WTC11 (cell line): ENCODE results near the gene CD302. TPM values are rescaled to one million over a fixed set of nuclear protein-coding genes. Genes with fewer than 3 reads are reported as not detected.

Source experiments
- ATAC-seq: fragments of 200-7000 bp; cut with Tn5 transposase; 2 replicates; pipeline ENCODE4 v1.10.0; 2021; ENCODE audit warnings: mild to moderate bottlenecking, moderate library complexity
- CTCF ChIA-PET: fragments of 300-600 bp; sonication (Branson Sonifier 250); formaldehyde crosslinking; loops from one replicate; lab custom pipeline; 2021; ENCODE audit warnings: antibody characterized with exemption; lab: Charles Lee
- POLR2A ChIA-PET: fragments of 350-600 bp; sonication (Branson Sonifier 250); formaldehyde crosslinking; loops from one replicate; lab custom pipeline; 2021; ENCODE audit warnings: antibody characterized with exemption; lab: Charles Lee
- DNase-seq: peaks from one replicate; pipeline ENCODE4 v3.0.0; 2021; ENCODE audit warnings: low spot score
- H3K27ac Mint-ChIP-seq: 2 replicates; pipeline ENCODE4 v1.8.0; 2021; ENCODE audit warnings: mixed read lengths
- H3K27me3 Mint-ChIP-seq: 2 replicates; pipeline ENCODE4 v1.8.0; 2021; ENCODE audit warnings: low read depth, mild to moderate bottlenecking, moderate library complexity, mixed read lengths
- H3K36me3 Mint-ChIP-seq: 2 replicates; pipeline ENCODE4 v1.8.0; 2021; ENCODE audit warnings: mixed read lengths
- H3K4me1 Mint-ChIP-seq: 2 replicates; pipeline ENCODE4 v1.8.0; 2022; ENCODE audit warnings: mixed read lengths
- H3K4me3 Mint-ChIP-seq: 2 replicates; pipeline ENCODE4 v1.8.0; 2021; ENCODE audit warnings: mild to moderate bottlenecking, moderate library complexity, mixed read lengths
- H3K9me3 Mint-ChIP-seq: 2 replicates; pipeline ENCODE4 v1.8.0; 2021; ENCODE audit warnings: mixed read lengths
- ATF1 ChIP-seq: sonication (generic); formaldehyde crosslinking; IDR thresholded peaks from 2 replicates; pipeline ENCODE4 v1.8.1; 2023; ENCODE audit warnings: mild to moderate bottlenecking, moderate library complexity, missing genetic modification reagents
- CBFB ChIP-seq: sonication (generic); formaldehyde crosslinking; IDR thresholded peaks from 2 replicates; pipeline ENCODE4 v1.8.1; 2022; ENCODE audit warnings: mild to moderate bottlenecking, low read depth, missing genetic modification reagents
- GRHL2 ChIP-seq: fragments of 250-450 bp; sonication (Bioruptor Pico); IDR thresholded peaks from 2 replicates; pipeline ENCODE4 v1.8.0; 2022; ENCODE audit warnings: mild to moderate bottlenecking, moderate library complexity; ENCODE audit not compliant: insufficient replicate concordance, severe bottlenecking
- NFATC4 ChIP-seq: fragments of 250-450 bp; sonication (Bioruptor Pico); IDR thresholded peaks from 2 replicates; pipeline ENCODE4 v1.9.0; 2021; ENCODE audit warnings: mild to moderate bottlenecking
- SOX15 ChIP-seq: fragments of 250-450 bp; sonication (Bioruptor Pico); IDR thresholded peaks from 2 replicates; pipeline ENCODE4 v1.9.0; 2021; ENCODE audit warnings: mild to moderate bottlenecking
- TEAD1 ChIP-seq: sonication (generic); formaldehyde crosslinking; IDR thresholded peaks from 2 replicates; pipeline ENCODE4 v1.8.0; 2022; ENCODE audit warnings: mild to moderate bottlenecking, missing genetic modification reagents
- ZNF232 ChIP-seq: sonication (generic); formaldehyde crosslinking; IDR thresholded peaks from 2 replicates; pipeline ENCODE4 v1.8.0; 2022; ENCODE audit warnings: mild to moderate bottlenecking, missing genetic modification reagents
- ZNF416 ChIP-seq: fragments of 250-450 bp; sonication (Bioruptor Pico); IDR thresholded peaks from 2 replicates; pipeline ENCODE4 v1.9.0; 2021; ENCODE audit warnings: mild to moderate bottlenecking, inconsistent platforms
- total RNA-seq: library from RNA; stranded (reverse); gene quantifications from 3 replicates; pipeline ENCODE4 v1.2.3, GENCODE V29; 2021
- TF ChIP-seq, protein P1 (sequence below): sonication (generic); formaldehyde crosslinking; IDR thresholded peaks from 2 replicates; pipeline ENCODE4 v1.8.1; 2023; ENCODE audit warnings: mild to moderate bottlenecking, missing genetic modification reagents
- TF ChIP-seq, protein P2 (sequence below): sonication (generic); formaldehyde crosslinking; conservative IDR thresholded peaks from 2 replicates; pipeline ENCODE4 v1.8.1; 2023; ENCODE audit warnings: mild to moderate bottlenecking, low read depth, missing genetic modification reagents, moderate library complexity
- TF ChIP-seq, protein P3 (sequence below): sonication (generic); formaldehyde crosslinking; IDR thresholded peaks from 2 replicates; pipeline ENCODE4 v1.8.1; 2023; ENCODE audit warnings: mild to moderate bottlenecking, missing genetic modification reagents, moderate library complexity
- TF ChIP-seq, protein P4 (sequence below): sonication (generic); formaldehyde crosslinking; IDR thresholded peaks from 2 replicates; pipeline ENCODE4 v1.8.1; 2023; ENCODE audit warnings: mild to moderate bottlenecking, missing genetic modification reagents, moderate library complexity
- TF ChIP-seq, protein P5 (sequence below): sonication (generic); formaldehyde crosslinking; IDR thresholded peaks from 2 replicates; pipeline ENCODE4 v1.8.0; 2023; ENCODE audit warnings: missing genetic modification reagents, mild to moderate bottlenecking, borderline replicate concordance
- TF ChIP-seq, protein P6 (sequence below): fragments of 250-450 bp; sonication (Bioruptor Pico); IDR thresholded peaks from 2 replicates; pipeline ENCODE4 v2.1.2; 2022; ENCODE audit warnings: mild to moderate bottlenecking, moderate library complexity
- TF ChIP-seq, protein P7 (sequence below): sonication (generic); formaldehyde crosslinking; IDR thresholded peaks from 2 replicates; pipeline ENCODE4 v1.8.0; 2023; ENCODE audit warnings: missing genetic modification reagents

The CD302 gene
- total RNA-seq, 1 experiment from 2014 or later, result 1.4 TPM

DNA sequence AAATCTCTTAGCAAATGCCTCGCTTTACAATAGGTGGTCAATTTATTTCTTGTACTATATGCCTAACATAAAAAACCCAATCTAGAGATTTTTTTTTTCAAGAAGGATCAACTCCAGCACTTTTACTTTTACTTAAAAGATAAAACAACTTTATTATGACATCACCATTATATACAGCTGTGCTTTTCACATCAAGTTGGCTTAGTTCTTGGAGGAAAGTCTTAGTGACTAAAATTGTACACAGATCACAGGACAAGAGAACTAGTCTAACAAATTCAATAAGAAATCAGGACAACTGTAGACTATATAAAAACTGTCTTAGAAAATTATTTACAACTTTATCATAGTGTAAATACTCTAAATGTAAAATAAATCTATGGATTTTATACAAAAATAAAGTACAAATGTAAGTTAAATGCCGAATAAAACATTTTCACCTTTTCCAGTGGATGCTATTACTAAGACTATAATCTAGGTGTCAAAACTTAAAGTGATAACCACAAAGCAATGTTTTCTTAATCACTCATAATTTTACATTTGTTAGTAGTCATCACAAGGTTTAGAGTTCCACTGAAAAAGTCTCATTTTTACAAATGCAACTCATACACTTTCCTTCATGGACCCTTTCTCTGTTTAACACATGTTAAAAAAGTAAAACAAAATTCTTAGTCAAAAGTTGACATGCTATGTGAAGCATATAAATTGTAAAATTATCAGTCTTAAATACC lies 5.4 kb upstream of the CD302 start:
- ChIA-PET POLR2A (no interaction called here), CTCF (interaction anchor here (0.9 to 1.0 kb wide), 2 partner anchors 48 to 118 kb away, joined by 3 read pairs; no protein-coding TSS in a partner anchor)
- 0 out of 2 replicates have a peak, but pooled peaks cover 5% of the 10 kb centered on the region for H3K4me1 Mint-ChIP-seq
- H3K9me3 Mint-ChIP-seq, result no peaks in the 10 kb centered on the region
- peaks cover 21% of the 10 kb centered on the region for H3K27me3 Mint-ChIP-seq
- no peak overlapping the region for H3K27ac Mint-ChIP-seq
- no peak overlapping the region for H3K4me3 Mint-ChIP-seq
- DNase-seq (no peak), ATAC-seq (no peak)
- H3K36me3 Mint-ChIP-seq, result no peaks in the 10 kb centered on the region
- TF ChIP-seq NFATC4 (CRISPR knock-in tag), result no peak
- no peak for TF ChIP-seq ZNF232
- TF ChIP-seq, protein P1, sequence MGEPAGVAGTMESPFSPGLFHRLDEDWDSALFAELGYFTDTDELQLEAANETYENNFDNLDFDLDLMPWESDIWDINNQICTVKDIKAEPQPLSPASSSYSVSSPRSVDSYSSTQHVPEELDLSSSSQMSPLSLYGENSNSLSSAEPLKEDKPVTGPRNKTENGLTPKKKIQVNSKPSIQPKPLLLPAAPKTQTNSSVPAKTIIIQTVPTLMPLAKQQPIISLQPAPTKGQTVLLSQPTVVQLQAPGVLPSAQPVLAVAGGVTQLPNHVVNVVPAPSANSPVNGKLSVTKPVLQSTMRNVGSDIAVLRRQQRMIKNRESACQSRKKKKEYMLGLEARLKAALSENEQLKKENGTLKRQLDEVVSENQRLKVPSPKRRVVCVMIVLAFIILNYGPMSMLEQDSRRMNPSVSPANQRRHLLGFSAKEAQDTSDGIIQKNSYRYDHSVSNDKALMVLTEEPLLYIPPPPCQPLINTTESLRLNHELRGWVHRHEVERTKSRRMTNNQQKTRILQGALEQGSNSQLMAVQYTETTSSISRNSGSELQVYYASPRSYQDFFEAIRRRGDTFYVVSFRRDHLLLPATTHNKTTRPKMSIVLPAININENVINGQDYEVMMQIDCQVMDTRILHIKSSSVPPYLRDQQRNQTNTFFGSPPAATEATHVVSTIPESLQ (CRISPR knock-in tag), result no peak
- TF ChIP-seq CBFB (CRISPR knock-in tag), result no peak
- TF ChIP-seq, protein P2, sequence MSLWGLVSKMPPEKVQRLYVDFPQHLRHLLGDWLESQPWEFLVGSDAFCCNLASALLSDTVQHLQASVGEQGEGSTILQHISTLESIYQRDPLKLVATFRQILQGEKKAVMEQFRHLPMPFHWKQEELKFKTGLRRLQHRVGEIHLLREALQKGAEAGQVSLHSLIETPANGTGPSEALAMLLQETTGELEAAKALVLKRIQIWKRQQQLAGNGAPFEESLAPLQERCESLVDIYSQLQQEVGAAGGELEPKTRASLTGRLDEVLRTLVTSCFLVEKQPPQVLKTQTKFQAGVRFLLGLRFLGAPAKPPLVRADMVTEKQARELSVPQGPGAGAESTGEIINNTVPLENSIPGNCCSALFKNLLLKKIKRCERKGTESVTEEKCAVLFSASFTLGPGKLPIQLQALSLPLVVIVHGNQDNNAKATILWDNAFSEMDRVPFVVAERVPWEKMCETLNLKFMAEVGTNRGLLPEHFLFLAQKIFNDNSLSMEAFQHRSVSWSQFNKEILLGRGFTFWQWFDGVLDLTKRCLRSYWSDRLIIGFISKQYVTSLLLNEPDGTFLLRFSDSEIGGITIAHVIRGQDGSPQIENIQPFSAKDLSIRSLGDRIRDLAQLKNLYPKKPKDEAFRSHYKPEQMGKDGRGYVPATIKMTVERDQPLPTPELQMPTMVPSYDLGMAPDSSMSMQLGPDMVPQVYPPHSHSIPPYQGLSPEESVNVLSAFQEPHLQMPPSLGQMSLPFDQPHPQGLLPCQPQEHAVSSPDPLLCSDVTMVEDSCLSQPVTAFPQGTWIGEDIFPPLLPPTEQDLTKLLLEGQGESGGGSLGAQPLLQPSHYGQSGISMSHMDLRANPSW (CRISPR knock-in tag), result no peak
- TF ChIP-seq, protein P3, sequence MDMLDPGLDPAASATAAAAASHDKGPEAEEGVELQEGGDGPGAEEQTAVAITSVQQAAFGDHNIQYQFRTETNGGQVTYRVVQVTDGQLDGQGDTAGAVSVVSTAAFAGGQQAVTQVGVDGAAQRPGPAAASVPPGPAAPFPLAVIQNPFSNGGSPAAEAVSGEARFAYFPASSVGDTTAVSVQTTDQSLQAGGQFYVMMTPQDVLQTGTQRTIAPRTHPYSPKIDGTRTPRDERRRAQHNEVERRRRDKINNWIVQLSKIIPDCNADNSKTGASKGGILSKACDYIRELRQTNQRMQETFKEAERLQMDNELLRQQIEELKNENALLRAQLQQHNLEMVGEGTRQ (CRISPR knock-in tag), result no peak
- TF ChIP-seq, protein P4, sequence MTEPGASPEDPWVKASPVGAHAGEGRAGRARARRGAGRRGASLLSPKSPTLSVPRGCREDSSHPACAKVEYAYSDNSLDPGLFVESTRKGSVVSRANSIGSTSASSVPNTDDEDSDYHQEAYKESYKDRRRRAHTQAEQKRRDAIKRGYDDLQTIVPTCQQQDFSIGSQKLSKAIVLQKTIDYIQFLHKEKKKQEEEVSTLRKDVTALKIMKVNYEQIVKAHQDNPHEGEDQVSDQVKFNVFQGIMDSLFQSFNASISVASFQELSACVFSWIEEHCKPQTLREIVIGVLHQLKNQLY (CRISPR knock-in tag), result no peak
- no peak for TF ChIP-seq ZNF416 (CRISPR knock-in tag)
- TF ChIP-seq ATF1 (CRISPR knock-in tag), result no peak
- TF ChIP-seq SOX15 (CRISPR knock-in tag), result no peak
- TF ChIP-seq, protein P5, sequence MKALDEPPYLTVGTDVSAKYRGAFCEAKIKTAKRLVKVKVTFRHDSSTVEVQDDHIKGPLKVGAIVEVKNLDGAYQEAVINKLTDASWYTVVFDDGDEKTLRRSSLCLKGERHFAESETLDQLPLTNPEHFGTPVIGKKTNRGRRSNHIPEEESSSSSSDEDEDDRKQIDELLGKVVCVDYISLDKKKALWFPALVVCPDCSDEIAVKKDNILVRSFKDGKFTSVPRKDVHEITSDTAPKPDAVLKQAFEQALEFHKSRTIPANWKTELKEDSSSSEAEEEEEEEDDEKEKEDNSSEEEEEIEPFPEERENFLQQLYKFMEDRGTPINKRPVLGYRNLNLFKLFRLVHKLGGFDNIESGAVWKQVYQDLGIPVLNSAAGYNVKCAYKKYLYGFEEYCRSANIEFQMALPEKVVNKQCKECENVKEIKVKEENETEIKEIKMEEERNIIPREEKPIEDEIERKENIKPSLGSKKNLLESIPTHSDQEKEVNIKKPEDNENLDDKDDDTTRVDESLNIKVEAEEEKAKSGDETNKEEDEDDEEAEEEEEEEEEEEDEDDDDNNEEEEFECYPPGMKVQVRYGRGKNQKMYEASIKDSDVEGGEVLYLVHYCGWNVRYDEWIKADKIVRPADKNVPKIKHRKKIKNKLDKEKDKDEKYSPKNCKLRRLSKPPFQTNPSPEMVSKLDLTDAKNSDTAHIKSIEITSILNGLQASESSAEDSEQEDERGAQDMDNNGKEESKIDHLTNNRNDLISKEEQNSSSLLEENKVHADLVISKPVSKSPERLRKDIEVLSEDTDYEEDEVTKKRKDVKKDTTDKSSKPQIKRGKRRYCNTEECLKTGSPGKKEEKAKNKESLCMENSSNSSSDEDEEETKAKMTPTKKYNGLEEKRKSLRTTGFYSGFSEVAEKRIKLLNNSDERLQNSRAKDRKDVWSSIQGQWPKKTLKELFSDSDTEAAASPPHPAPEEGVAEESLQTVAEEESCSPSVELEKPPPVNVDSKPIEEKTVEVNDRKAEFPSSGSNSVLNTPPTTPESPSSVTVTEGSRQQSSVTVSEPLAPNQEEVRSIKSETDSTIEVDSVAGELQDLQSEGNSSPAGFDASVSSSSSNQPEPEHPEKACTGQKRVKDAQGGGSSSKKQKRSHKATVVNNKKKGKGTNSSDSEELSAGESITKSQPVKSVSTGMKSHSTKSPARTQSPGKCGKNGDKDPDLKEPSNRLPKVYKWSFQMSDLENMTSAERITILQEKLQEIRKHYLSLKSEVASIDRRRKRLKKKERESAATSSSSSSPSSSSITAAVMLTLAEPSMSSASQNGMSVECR (CRISPR knock-in tag), result no peak
- TF ChIP-seq GRHL2 (CRISPR knock-in tag), result no peak
- TF ChIP-seq, protein P6, sequence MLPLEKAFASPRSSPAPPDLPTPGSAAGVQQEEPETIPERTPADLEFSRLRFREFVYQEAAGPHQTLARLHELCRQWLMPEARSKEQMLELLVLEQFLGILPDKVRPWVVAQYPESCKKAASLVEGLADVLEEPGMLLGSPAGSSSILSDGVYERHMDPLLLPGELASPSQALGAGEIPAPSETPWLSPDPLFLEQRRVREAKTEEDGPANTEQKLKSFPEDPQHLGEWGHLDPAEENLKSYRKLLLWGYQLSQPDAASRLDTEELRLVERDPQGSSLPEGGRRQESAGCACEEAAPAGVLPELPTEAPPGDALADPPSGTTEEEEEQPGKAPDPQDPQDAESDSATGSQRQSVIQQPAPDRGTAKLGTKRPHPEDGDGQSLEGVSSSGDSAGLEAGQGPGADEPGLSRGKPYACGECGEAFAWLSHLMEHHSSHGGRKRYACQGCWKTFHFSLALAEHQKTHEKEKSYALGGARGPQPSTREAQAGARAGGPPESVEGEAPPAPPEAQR (CRISPR knock-in tag), result no peak
- no peak for TF ChIP-seq TEAD1 (CRISPR knock-in tag)
- TF ChIP-seq, protein P7, sequence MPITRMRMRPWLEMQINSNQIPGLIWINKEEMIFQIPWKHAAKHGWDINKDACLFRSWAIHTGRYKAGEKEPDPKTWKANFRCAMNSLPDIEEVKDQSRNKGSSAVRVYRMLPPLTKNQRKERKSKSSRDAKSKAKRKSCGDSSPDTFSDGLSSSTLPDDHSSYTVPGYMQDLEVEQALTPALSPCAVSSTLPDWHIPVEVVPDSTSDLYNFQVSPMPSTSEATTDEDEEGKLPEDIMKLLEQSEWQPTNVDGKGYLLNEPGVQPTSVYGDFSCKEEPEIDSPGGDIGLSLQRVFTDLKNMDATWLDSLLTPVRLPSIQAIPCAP (CRISPR knock-in tag), result no peak
